ENCODE data around the gene HCRTR1.

DNA sequence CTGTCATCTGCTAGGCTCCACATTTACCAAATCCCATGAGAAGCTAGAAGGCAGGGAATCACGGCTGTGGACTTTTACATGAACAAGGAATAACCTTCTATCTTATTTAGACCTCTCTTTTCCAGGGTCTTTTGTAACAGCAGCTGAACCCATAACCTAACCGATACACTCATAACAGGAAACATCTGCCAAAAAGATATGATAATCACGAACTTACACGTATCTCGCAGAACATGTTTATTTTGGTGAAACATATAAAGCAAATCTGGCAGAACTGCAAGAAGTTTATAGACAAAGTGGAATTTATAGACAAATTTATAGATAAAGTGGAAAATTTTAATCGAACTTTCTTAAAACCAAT is 20.8 kb upstream of the HCRTR1 start:
- no peak for TF ChIP-seq POLR2A (IDR thresholded peaks at IDR 0.05)
- TF ChIP-seq, protein P1, sequence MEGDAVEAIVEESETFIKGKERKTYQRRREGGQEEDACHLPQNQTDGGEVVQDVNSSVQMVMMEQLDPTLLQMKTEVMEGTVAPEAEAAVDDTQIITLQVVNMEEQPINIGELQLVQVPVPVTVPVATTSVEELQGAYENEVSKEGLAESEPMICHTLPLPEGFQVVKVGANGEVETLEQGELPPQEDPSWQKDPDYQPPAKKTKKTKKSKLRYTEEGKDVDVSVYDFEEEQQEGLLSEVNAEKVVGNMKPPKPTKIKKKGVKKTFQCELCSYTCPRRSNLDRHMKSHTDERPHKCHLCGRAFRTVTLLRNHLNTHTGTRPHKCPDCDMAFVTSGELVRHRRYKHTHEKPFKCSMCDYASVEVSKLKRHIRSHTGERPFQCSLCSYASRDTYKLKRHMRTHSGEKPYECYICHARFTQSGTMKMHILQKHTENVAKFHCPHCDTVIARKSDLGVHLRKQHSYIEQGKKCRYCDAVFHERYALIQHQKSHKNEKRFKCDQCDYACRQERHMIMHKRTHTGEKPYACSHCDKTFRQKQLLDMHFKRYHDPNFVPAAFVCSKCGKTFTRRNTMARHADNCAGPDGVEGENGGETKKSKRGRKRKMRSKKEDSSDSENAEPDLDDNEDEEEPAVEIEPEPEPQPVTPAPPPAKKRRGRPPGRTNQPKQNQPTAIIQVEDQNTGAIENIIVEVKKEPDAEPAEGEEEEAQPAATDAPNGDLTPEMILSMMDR (IDR thresholded peaks at IDR 0.05): no peak

Data from right lobe of liver (tissue), 4 donors.